Stimulated activated CD8-positive, alpha-beta memory T cell treated with anti-CD3 and anti-CD28 coated beads, Interleukin-7, amount 100 ng/mL, for 4 hours (primary cell): ENCODE measurements around the gene TCEA2.
A peak's percentile ranks its signal among the peaks of the same experiment; 100 is the strongest.

Experiments
- DNase-seq, 2 donors: peaks; one replicate each; pipeline ENCODE4 v3.0.0-alpha.2; 2020; ENCODE audit warnings: low read depth in 2 of 2

The TCEA2 gene

GRCh38 chr20:64093013-64093503, 30.1 kb downstream of the TCEA2 start:
- no peak for DNase-seq

GRCh38 chr20:64095455-64095854, 32.5 kb downstream of the TCEA2 start:
- DNase-seq = no peak

- DNase-seq = no peak
These were observed 32.9 kb downstream of the TCEA2 start for GRCh38 chr20:64095927-64096326.

- no peak for DNase-seq
These were observed 33.5 kb downstream of the TCEA2 start for GRCh38 chr20:64096535-64096934.

GRCh38 chr20:64098471-64099013, 35.5 kb downstream of the TCEA2 start:
- no peak for DNase-seq

GRCh38 chr20:64099086-64099786, 36.2 kb downstream of the TCEA2 start:
- DNase-seq = no peak

GRCh38 chr20:64099880-64100565, 37.0 kb downstream of the TCEA2 start:
- no peak for DNase-seq

- DNase-seq = no peak
These were observed 37.5 kb downstream of the TCEA2 start for GRCh38 chr20:64100566-64100888.

- no peak for DNase-seq
These were observed 38.1 kb downstream of the TCEA2 start for GRCh38 chr20:64100946-64101688.

GRCh38 chr20:64101731-64102621, 39.0 kb downstream of the TCEA2 start:
- peak in 1 of 2 donors; percentile 41 for DNase-seq

GRCh38 chr20:64102647-64103354, 39.8 kb downstream of the TCEA2 start:
- DNase-seq = no peak

GRCh38 chr20:64103871-64104666, 41.1 kb downstream of the TCEA2 start:
- no peak for DNase-seq

- no peak for DNase-seq
These were observed 41.9 kb downstream of the TCEA2 start for GRCh38 chr20:64104667-64105451.

GRCh38 chr20:64105846-64106434, 42.9 kb downstream of the TCEA2 start:
- no peak for DNase-seq

GRCh38 chr20:64106435-64106961, 43.5 kb downstream of the TCEA2 start:
- DNase-seq = no peak

- no peak for DNase-seq
These were observed 44.2 kb downstream of the TCEA2 start, which contains the start of gene NPBWR2 for GRCh38 chr20:64106981-64107735. NPBWR2 (minus strand) TSS chr20:64107565; CDS start chr20:64106831, 734 bp downstream.

GRCh38 chr20:64107736-64108457, 44.9 kb downstream of the TCEA2 start:
- no peak for DNase-seq
